NOMO-1 treated with dmso at 0.1 percent for 144 hours (cell line): ENCODE data around the gene PKMYT1.

ENCODE experiments used
- DNase-seq: peaks from one replicate; lab custom pipeline; 2025; ENCODE audit not compliant: unreplicated experiment; lab: John Stamatoyannopoulos, UW

PKMYT1 gene

DNA sequence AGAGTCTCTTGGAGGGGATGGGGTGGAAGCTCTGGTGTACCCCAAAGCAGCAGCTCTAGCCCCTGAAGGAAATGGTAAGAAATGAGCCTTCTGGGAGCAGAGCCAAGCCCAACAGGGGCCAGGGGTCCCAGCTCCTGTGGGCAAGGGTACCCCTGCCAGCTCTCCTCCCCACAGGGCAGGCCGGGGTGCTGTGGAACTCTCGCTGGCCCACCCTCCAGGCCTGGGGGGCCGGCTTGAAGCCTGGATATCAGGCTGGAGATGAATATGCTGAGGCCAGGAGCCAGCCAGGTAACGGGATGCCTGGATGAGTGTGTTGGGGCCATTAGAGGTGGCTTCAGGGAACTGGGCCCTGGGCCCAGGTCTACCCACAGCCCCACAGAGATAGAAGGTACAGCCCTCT lies 20.3 kb upstream of the PKMYT1 start:
- DNase-seq = no peak

DNA sequence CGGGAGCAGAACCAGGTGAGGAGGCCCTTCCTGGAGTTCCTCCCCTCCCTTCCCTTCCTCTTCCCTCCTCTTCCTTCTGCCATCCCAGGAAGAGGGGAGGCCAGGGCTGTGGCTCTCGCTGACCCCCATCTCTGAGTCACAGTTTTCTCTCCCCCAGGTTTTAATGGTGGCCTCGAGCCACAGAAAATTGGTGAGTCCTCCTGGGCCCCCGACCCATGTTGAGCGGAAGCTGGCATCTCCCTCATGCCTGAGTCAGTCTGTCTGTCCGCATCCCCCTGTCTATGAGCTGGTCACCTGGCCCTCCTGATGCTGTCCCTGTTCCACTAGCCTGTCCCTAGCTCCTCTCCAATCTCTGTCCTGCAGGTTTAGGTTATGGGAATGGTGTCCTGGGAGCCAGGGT lies 19.7 kb upstream of the PKMYT1 start:
- DNase-seq = no peak

DNA sequence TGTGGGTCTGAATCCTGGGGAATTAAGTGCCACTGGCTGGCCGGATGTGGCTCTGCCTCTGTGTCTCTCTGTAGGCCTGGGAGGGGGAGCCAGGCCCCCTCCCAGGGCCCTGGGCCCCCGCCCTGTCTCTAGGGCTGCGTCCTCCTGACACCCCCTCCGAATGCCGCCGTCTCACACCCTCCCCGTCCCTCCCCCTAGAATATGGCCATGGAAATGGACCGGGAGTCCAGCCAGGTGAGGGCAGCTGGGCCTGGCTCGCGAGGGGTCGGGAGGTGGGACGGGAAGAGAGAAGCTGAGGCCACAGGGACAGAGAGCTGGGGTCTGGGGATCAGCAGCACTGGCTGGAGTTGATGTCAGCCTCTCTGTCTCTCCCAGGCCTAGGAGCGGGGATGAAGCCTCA lies 16.1 kb upstream of the PKMYT1 start:
- no peak for DNase-seq

DNA sequence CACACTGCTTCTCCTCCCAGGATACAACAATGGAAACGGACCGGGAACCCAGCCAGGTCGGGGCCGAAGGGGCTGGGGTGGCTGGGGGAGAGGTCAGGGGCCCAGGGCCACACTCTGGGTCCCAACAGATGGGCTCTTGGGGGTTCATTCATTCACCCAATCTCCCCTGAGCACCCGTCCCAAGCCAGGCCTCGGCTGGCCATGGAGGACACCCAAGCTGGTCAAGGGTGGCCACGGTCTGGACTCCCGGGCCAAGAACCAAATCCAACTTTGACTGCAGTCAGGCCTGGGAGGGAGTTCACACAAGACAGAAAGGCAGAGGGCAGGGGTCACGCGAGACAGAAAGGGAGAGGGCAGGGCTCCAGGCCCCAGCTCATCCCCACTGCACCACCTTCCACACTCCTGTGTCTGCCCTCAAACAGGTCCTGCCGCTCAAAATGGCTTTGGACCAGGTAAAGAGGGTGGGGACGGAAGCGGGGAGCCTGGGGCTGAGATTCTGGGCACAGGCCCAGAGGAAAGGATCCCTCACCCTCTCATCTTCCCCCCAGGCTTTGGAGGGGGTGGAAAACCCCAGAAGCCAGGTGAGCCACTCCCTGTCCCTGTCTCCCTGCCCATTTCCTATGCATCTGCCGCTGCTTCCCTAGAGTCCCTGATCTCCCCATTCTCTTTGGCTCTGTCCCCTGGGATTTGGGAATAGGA lies 12.3 kb upstream of the PKMYT1 start:
- DNase-seq = no peak

DNA sequence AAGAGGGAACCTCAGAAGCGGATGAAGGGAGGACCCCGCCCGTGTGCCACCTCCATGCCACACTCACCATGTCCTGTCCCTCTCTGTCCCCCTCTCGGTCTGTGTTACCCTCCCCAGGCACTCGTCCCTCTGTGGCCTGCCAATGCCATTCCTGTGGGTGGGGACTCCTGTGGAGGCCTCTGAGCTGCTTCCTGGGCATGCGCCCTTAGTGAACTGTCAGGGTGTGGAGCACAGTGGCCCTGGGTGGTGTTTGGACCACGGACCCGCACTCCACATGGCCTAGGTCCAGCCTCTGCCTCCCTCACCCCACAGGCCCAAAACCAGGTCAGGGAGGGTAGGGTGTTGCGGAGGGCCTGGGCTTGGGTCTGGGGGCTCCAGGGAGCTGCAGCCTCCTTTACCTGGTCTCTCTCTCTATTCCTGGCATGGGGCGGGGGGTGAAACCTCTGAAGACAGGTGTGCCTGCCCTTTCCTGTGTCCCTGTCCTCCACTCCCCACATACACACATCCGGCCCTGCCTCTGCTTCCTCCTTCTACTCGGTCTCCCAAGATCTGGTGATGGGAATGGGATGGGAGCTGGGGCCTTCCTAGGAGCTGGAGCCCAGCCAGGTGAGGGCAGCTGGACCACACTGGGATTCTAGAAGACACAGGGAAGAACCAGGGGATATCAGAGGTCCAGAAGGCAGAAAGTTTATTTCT lies 11.5 kb upstream of the PKMYT1 start:
- no peak for DNase-seq

DNA sequence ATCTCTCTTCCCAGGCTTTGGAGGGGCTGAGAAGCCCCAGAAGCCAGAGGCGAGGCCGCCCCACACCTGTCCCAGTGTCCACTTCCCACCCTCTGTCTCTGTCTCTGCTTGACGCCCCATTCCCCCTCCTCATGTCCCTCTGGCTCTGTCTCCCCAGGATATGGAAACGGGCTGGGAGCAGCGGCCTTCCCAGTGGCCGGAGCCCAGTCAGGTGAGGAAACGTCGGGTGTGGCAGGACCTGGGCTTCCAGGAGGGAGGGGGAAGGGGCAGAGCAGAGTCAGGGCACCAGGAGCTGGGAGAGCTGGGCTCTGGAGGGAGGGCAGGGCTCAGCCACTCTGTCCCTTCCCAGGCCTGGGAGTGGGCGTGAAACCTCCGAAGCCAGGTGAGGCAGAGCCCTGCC lies 10.6 kb upstream of the PKMYT1 start:
- no peak for DNase-seq

DNA sequence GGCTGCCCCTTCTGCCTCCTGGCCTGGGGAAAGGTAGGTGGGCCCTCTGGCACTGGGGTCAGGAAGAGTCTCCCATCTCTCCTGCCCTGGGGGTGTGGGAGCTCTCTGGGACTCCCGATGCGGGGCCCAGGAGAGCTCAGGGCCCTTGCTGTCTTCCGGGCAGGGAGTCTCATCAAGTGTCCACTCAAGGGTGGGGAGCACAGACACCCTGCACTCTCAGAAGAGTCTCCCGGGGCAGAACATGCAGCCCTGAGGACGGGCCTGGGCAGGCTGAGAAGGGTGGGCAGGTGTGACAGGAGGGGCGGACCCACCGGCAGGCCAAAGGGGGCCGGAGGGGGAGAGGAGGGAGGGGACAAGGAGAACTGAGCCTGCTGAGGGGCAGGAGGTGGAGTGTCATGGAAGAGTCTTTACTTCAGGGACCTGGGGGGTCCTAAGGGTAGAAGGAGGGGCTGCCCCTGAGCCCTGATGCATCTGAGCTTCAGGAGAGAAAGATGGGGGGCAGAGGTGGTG lies 8.4 kb upstream of the PKMYT1 start:
- DNase-seq = no peak

DNA sequence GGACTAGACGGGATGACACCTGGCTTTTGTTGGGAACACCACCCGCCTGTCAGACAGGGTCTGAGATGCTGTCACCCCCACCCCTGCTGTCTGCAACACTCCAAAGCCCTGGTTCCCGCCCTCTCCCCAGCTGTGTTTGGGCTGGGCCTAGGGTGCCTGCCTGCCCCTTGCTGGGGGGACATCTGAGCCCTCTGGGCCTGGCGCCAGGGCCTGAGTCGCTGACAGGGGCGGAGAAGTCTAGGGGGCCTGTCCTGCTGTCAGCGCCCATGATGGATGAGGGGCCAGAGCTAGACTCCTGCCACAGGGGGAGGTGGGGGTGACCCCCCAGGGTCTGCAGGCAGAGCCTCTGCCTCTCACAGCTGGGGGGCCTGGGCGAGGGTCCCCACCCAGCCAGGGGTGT lies 7.6 kb upstream of the PKMYT1 start:
- DNase-seq = no peak

DNA sequence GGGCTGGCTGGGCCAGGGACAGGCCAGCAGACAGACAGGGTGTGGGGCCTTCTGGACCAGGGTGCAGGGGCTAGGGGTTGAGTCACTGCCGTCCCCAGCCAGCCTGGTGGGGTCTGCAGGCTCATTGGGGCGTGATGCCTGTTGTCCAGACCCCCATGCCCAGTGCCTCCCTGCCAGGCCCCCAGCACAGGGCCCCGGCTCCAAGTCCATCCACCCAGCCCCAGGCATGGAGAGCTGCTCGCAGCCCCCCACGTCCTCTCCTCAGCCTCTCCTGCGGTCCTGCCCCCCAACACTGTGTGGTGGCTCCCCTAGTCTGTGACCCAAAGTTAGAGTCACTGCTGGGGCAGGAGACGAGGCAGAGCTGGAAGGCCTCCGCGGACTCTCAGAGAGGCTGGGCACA lies 7.0 kb upstream of the PKMYT1 start:
- DNase-seq = no peak

DNA sequence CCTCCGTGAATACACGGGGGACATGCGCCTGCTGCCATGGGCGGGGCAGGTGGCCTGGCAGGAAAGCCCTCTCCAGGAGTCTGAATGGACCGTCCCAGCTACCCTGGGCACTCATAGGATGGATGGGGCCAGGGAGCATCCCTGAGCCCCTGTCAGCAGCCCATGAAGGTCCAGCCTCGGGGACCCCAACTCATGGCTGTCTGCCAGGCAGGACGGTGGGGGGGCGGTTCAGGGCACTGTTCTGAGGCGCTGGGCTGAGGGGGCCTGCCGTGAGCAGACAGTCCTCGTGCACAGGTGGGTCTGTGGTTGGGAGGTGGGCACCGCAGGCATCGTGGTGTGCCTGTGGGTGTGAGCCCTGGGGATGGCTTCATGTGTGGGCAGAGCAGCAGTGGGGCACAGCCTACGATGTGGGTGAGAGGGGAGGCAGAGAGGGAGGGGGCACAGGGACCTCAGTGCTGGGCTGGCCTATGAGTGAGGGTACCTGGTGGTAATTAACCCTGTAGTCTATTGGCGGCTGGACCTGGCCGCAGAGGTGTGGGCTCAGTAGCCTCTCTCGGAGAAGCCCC lies 6.5 kb upstream of the PKMYT1 start:
- no peak for DNase-seq

DNA sequence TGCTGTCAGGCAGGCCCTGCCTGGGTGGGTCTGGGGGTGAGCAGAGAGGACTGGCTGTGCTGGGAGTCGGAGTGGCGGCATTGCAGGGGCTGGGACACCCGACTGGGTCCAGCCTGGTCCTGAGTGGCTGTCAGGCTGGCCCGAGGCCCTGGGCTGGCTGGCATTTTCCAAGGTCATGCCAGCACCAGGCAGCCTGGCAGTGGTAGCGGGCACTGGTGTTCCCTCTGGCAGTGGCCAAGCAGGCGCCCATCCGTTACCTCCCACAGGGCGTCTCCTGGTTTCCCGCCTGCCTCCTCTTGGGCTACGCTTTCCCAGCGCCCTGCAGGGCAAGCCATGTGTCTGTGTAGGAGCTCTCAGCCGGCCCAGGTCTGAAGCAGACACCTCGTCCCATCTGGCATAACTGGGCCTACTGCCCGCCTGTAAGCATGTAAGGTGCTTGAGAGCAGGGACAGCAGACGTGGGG lies 5.7 kb upstream of the PKMYT1 start:
- no peak for DNase-seq

DNA sequence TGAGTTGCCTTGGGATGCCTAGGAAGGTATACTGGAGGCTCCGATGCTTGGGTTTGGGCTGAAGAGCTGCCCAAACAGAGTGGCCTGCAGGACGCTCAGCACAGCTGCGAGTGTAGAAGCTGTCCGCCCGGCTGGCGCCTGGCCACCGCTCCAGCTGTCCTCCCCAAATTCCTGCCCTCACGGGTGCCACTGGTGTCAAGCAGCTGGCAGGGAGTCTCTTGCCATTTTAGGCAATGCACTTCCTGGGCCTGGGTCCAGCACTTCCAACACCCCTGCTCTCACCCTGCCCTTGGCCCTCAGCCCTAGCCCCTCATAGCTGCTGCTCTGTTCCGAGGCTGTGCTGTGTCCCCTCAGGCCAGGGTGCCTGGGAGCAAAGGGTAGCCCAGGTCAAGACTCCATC lies 5.2 kb upstream of the PKMYT1 start:
- DNase-seq = no peak

DNA sequence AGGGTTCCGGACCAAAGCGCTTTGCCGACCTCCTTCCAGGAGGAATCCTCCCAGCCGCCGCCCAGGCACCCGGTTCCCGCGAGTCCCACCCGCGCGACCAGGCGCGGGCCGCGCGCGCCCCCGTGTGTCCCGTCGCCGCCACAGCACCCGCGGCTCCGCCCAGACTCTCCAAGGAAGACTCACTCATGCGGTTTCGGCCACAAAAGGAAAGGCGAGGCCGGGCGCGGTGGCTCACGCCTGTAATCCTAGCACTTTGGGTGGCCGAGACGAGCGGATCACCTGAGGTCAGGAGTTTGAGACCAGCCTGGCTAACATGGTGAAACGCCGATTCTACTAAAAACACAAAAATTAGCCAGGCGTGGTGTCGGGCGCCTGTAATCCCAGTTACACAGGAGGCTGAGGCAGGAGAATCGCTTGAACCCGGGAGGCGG lies 3.5 kb upstream of the PKMYT1 start:
- peak; percentile 61 for DNase-seq

DNA sequence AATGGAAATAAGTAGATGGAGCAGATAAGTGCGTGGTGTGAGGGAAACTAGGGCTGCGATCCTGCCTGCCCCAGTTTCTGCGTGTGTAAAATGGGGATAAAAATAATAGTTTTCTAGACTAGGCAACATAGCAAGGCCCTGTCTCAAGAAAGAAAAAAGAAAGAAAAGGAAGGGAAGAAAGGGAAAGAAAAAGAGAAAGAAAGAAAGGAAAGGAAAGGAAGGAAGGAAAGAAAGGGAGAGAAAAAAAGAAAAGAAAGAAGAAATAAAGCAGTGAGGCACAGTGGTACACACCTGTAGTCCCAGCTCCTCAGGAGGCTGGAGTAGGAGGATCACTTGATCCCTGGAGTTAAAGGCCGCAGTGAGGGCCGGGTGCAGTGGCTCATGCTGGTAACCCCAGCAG lies 2.2 kb upstream of the PKMYT1 start:
- no peak for DNase-seq

DNA sequence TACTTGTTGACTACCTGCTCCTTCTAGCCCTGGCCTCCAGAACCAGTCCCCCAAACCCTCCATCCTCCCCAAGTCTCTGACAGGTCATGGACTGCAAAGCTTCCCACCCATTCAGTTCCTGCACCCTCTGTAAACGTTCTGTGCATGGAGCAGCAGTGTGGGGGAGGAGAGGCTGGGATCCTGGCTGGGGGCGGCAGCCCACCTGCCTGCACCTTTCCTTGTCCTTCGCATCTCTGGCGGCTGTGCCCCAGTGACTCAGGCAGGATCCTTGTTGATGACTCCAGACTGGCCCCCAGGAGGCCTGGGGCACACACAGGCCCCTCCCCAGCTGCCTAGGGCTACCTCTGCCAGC lies 1.6 kb upstream of the PKMYT1 start:
- no peak for DNase-seq

DNA sequence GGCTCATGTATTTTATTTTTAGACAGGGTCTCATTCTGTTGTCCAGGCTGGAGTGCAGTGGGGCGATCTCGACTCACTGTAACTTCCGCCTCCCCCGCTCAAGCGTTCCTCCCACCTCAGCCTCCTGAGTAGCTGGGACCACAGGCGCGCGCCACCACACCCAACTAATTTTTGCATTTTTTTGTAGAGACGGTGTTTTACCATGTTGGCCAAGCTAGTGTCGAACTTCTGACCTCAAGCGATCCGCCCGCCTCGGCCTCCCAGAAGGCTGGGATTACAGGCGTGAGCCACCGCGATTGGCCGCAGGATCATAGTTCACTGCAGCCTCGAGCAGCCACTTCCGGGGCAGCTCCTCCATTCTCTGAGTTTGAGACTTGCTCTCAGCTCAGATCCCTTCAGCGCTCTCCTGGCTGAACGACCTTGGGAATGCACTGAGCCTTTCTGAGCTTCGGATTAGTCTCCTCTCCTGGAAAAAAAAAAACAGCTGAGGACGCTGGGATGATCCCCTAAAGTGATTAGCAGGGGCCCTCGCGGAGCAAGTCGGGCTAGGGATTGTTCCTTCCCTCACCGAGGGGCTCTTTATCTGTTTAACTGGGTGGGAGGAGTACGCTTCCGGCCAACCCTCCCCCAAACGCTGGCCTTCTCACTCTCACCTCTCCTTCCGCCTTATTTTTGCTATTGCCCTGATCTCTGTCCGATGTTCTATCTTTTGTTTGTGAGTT lies 1.1 kb upstream of the PKMYT1 start:
- no peak for DNase-seq

DNA sequence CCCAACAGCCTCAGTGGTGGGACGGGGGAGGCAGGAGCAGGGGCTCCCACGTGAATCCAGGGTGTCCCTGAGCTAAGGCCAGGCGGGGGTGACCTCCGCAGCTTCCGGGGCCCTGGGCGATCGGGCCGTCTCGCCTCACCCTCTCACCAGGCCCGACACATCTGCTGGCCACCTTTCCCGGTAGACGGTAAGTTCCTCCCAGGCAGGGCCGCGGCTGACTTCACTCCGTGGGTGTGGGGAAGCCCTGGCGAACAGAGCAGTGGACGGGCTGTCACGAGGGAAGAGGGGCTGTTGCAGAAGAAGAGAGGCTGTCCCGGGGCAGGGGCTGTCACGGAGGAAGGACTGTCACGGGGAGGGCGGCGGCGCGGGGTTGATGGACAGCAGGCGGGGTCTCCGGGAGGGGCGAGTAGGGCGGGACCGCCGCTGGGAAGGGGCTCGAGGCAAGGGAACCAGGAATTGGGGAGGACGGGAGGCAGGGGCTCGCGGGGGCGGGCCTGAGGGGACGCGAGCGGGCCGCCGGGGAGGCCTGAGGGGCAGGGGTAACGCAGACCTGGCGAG lies 498 bp downstream of the PKMYT1 start:
- DNase-seq = no peak

DNA sequence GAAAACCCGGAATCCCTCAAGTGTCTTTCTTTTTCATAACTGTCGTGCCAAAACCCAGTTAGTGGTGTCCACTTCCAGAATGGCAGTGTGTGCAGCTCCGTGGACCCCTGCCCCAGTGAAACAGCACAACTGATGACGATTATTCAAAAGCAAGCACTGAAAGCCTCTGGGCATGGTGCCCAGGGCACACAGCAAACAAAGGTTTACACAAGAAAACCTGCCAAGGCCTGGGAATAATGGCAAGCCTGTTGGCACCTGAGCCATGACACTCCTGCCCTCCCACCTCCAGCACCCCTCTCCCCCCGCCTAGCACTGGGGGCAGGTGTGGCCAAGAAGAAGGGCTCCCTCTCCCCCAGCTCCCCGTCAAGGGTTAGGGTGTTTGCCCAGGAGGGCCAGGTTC lies 2.8 kb downstream of the PKMYT1 start:
- no peak for DNase-seq

DNA sequence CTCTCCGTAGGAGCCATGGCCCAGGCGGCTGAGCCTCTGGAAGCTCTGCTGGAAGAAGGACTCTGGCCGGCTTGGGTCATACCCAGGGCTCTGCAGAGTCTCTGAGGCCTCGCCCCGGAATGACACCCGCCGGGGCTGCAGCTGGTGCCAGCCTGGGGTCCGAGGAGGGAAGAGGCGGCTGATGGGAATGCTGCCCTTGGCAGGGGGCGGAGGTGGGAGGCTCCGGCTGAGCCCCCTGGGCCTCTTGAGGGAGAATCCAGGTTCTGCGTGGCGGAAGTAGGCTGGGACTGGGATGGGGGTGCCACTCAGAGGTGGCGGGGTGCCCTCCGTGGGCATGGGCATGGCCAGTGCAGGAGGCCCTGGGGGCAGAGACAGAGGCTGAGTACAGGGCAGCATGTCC lies 3.6 kb downstream of the PKMYT1 start:
- no peak for DNase-seq

DNA sequence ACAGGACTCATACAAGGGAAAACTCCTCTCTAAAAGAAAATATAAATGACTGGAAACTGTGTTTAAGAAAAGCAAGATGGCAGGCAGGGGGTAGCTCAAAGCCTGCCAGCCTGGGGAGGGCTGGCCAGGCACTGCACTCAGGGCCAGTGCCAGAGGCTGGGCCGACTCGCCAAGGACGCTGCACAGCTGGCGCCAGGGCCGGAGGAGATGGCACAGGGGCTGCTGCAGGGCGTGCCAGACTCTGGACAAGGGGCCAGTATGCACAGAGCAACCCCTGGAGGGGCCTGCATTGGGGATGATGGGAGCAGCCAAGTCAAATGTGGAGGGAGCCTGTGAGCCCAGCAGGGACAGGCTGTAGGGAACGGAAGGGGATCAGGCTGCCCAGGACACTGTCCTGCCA lies 4.0 kb downstream of the PKMYT1 start:
- no peak for DNase-seq

DNA sequence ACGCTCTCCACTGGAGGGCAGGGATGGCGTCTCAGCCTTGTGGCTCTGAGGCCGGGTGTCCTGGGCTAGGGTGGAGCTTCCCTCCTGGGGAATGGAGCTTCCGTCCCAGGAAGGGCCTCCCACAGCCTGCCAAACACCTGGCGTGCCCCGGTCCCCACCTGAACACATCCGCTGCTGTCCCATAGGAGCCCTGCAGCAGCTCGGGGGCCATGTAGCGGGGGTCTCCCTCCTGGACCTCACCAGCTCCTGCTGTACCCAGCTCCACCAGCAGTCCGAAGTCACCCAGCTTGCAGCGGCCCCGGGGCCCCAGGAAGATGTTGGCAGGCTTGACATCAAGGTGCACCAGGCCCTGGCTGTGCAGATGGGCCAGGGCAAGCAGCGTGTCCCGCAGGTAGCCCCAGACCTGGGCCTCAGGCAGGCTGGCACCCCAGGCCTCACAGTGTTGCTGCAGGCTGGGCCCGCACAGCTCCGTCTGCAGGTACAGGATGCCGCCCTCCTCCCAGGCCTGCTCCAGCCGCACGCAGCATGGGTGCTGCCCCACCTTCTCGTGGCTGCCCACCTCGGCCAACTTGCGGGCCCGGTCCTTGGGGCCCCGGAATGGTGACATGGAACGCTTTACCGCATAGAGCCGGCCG lies 5.0 kb downstream of the PKMYT1 start:
- DNase-seq = no peak
